ENCODE data around the gene TEDC2. TPM values are rescaled to one million over a fixed set of nuclear protein-coding genes. Genes with fewer than 3 reads are reported as not detected.
A peak's percentile ranks its signal among the peaks of the same experiment; 100 is the strongest.

Gene TEDC2
- total and polyA plus RNA-seq, 3 donors from 2014 or later, result 7.7 to 19.4 (median 18.0) TPM

DNA sequence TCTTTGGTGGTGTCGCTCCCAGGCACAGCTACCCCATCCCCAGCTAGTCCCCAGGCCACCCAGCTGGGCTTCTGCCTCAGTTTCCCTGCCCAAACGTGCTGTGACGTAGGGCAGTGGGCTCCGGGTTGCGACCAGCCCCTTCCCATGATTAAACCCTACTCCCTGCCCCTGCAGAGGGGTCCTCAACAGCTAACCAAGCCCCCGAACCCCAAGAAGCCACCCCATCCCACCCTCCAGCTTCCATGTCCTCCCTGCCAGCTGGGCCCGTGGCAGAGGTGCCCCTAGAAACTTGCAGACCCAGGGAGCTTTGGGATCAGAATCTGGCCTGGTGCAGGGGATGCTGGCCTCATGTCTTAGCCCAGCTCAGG is 10.3 kb downstream of the TEDC2 start:
- TF ChIP-seq CTCF (IDR thresholded peaks at IDR 0.05) (no peak), POLR2A (IDR thresholded peaks at IDR 0.05) (no peak)
- peaks cover 34% of the 10 kb centered on the region for H3K4me1 ChIP-seq
- H3K4me3 ChIP-seq, result no peak overlapping the region
- no peaks in the 10 kb centered on the region for H3K27me3 ChIP-seq
- H3K9me3 ChIP-seq, result no peaks in the 10 kb centered on the region
- H3K36me3 ChIP-seq (ENCODE audit: low read depth, missing control alignments), result no peaks in the 10 kb centered on the region
- DNase-seq, result no peak
- WGBS, 2 donors, result 80 to 85% methylated on average over 1 to 7 of the region's 7 CpGs
- no peak overlapping the region for H3K27ac ChIP-seq
- intact Hi-C loops (cut with DNase I; ENCODE audit: low total_unique reads), result no loop called here

DNA sequence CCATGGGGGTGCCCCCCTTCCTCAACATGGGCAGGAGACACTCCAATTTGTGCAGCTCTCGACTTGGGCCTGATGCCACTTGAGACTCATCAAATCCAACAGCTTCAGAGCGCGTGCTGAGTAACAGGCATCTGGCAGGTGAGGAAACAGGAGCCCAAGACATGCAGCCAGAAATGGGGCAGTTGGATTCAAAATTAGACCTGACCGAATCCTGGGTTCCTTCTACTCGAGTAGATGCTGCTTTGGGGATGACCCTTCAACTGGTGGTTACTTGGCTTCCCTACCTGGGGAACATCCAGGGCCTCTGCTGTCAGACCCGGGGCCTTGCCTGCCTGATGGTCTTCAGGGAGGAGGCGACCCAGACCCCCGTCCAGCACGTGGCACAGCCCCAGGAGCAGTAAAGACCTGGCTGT is 10.7 kb downstream of the TEDC2 start:
- Histone ChIP-seq H3K36me3 (ENCODE audit: low read depth, missing control alignments) (no peaks in the 10 kb centered on the region), H3K4me3 (no peak overlapping the region), H3K4me1 (peaks cover 36% of the 10 kb centered on the region), H3K27ac (peak overlapping the region in 1 of 2 donors; percentile 24), H3K27me3 (no peaks in the 10 kb centered on the region), H3K9me3 (no peaks in the 10 kb centered on the region)
- 47 to 51% methylated on average over 4 to 8 of the region's 9 CpGs for WGBS, 2 donors
- no peak for DNase-seq
- intact Hi-C loops (cut with DNase I; ENCODE audit: low total_unique reads), result no loop called here
- TF ChIP-seq CTCF (IDR thresholded peaks at IDR 0.05), result no peak
- TF ChIP-seq POLR2A (IDR thresholded peaks at IDR 0.05), result no peak

DNA sequence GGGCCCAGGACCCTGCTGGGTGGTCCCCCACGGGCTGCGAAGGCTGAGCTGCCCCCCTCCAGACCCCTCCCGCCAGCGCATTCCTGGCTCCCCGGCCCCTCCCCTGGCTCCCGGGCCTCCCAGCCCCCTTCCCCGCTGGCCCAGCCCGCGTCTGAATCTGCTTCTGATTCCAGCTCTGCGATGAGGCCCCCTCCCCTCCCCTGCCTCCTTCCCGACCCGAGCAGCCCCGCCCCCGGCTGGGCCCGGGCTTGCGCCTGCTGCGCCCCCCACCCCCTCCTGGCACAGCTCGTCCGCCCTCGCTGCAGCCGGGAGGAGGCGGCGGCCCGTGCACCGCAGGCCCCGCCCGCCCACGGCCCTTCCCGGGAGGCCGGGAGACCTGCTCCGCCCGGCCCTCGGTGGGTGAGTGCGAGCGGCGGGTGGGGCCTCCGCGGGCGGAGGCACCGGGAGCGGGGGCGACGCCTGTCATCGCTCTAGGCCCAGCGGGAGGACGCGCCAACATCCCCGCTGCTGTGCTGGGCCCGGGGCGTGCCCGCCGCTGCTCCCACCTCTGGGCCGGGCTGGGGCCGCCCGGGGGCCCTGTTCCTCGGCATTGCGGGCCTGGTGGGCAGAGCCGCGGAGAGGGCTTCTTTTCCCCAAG is 11.2 kb downstream of the TEDC2 start, which contains the start of gene NTN3:
Gene NTN3 (plus strand): TSS at position 282 of the 637 bp plus-strand sequence. CDS start 405 bp downstream, outside the sequence.
- H3K4me3 ChIP-seq, result peak within 1 kb of the TSS in 1 of 2 donors; percentile 26
- H3K4me1 ChIP-seq, result peaks cover 39% of the 10 kb centered on the region
- peak within 1 kb of the TSS in 1 of 2 donors; percentile 24 for H3K27ac ChIP-seq
- H3K27me3 ChIP-seq, result no peaks in the 10 kb centered on the region
- intact Hi-C loops (cut with DNase I; ENCODE audit: low total_unique reads), result no loop called here
- 0 to 2% methylated on average over 10 to 19 of the region's 59 CpGs for WGBS, 2 donors
- no peaks in the 10 kb centered on the region for H3K9me3 ChIP-seq
- no peaks in the 10 kb centered on the region for H3K36me3 ChIP-seq (ENCODE audit: low read depth, missing control alignments)
- DNase-seq, result no peak
- no peak for TF ChIP-seq CTCF (IDR thresholded peaks at IDR 0.05)
- TF ChIP-seq POLR2A (IDR thresholded peaks at IDR 0.05), result no peak

DNA sequence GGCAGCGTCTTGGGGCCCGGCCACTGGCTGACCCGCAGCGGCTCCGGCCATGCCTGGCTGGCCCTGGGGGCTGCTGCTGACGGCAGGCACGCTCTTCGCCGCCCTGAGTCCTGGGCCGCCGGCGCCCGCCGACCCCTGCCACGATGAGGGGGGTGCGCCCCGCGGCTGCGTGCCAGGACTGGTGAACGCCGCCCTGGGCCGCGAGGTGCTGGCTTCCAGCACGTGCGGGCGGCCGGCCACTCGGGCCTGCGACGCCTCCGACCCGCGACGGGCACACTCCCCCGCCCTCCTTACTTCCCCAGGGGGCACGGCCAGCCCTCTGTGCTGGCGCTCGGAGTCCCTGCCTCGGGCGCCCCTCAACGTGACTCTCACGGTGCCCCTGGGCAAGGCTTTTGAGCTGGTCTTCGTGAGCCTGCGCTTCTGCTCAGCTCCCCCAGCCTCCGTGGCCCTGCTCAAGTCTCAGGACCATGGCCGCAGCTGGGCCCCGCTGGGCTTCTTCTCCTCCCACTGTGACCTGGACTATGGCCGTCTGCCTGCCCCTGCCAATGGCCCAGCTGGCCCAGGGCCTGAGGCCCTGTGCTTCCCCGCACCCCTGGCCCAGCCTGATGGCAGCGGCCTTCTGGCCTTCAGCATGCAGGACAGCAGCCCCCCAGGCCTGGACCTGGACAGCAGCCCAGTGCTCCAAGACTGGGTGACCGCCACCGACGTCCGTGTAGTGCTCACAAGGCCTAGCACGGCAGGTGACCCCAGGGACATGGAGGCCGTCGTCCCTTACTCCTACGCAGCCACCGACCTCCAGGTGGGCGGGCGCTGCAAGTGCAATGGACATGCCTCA is 12.0 kb downstream of the TEDC2 start:
- 42 to 80% methylated on average over 9 to 61 of the region's 61 CpGs for WGBS, 2 donors
- TF ChIP-seq CTCF (IDR thresholded peaks at IDR 0.05), result no peak
- no peak for TF ChIP-seq POLR2A (IDR thresholded peaks at IDR 0.05)
- peak overlapping the region in 1 of 2 donors; percentile 26 for H3K4me3 ChIP-seq
- H3K4me1 ChIP-seq, result peaks cover 39% of the 10 kb centered on the region
- DNase-seq, result no peak
- H3K27ac ChIP-seq, result peak overlapping the region in 1 of 2 donors; percentile 24
- H3K36me3 ChIP-seq (ENCODE audit: low read depth, missing control alignments), result no peaks in the 10 kb centered on the region
- no peaks in the 10 kb centered on the region for H3K9me3 ChIP-seq
- intact Hi-C loops (cut with DNase I; ENCODE audit: low total_unique reads), result no loop called here
- no peaks in the 10 kb centered on the region for H3K27me3 ChIP-seq

All from testis (tissue), 3 donors.